ENCODE results near the gene HYOU1.

DNA sequence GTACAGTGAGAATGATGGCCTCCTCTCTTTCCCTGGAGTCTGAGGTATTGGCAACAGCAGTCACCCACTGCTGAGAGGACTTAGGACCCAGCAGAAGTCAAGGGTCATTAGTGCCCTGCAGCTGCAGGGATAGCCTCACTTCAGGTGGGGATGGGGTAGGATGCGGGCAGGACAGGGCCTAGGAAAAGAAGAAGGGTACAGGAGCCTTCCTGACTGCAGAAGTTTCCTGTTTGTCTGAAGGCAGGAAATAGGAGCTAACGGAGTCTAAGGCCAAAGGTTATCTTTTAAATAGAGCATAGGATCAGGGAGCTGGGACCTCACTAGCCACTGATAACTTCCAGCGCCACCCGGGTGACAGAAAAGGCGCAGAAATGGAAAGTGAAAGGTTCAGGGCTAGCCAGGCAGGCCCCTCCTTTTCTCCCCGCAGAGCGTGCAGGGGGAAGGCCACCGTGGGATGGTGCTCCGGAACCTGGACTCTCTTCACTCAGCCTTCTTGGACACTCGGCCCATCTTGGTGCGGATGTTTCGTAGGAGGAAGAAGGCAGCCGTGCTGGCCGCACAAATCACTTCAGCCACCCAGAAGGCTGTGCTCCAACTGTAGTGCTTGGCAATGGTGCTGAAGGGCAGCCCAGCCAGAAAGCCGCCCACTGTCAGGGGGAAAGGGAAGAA is 32.4 kb downstream of the HYOU1 start:
- TF ChIP-seq CTCF (IDR thresholded peaks at IDR 0.05) = no peak
- no peak for TF ChIP-seq EP300 (IDR thresholded peaks at IDR 0.05)

Data from sigmoid colon (tissue), 4 donors.